NCI-H1048 (cell line): Measurements from ENCODE around the gene GADD45GIP1.
A peak's percentile ranks its signal among the peaks of the same experiment; 100 is the strongest.
"Not testable (repeated sequence)": the region's sequence is repeated elsewhere in the genome, so short reads cannot be mapped to it uniquely, and the experiment has no call there.

Experiments
- DNase-seq: peaks from one replicate; lab custom pipeline; 2025; lab: John Stamatoyannopoulos, UW

The GADD45GIP1 gene

DNA sequence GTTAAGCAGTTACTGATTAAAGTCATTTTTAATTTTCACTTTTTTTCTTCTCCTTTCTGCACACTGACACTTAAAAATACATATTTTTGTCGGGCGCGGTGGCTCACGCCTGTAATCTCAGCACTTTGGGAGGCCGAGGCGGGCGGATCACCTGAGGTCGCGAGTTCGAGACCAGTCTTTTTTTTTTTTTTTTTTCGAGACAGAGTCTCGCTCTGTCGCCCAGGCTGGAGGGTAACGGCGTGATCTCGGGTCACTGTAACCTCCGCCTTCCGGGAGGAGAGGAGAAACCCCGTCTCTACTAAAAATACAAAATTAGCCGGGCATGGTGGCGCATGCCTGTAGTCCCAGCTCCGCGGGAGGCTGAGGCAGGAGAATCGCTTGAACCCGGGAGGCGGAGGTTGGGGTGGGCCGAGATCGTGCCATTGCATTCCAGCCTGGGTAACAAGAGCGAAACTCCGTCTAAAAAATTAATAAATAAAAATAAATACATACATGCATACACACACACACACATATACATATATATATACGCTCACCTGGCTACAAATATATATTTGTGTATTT is 448 bp upstream of the GADD45GIP1 start:
- not testable (repeated sequence) for DNase-seq

DNA sequence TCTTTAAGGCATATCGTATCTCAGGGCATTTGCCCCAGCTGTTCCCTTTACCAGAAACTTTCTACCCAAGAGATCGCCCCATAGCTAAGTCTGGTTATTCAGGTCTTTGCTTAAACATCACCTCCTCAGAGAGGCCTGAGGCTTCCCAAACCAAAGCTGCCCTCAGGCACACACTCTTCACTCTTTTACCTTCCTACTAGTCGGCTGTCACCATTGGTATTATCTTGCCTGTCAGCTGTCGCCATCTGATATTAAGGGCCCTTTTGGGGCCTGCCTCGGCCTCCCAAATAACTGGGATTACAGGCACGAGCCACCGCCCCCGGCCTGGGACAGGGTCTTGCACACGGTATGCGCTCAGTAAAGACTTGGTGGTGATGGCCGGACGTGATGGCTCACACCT is 1.0 kb downstream of the GADD45GIP1 start:
- no peak for DNase-seq

DNA sequence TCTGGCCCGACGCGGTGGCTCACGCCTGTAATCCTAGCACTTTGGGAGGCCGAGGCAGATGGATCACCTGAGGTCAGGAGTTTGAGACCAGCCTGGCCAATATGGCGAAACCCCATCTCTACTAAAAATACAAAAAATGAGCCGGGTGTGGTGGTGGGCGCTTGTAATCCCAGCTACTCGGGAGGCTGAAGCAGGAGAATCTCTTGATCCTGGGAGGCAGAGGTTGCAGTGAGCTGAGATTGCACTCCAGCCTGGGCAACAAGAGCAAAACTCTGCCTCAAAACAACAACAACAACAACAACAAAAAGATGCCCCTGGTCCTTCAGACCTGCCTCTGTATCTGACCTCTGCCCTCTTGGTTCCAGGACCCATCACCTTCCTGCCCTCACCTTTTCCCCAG is 1.4 kb downstream of the GADD45GIP1 start:
- not testable (repeated sequence) for DNase-seq

GRCh38 chr19:12954612-12954962 is 2.4 kb downstream of the GADD45GIP1 start:
- no peak for DNase-seq

DNA sequence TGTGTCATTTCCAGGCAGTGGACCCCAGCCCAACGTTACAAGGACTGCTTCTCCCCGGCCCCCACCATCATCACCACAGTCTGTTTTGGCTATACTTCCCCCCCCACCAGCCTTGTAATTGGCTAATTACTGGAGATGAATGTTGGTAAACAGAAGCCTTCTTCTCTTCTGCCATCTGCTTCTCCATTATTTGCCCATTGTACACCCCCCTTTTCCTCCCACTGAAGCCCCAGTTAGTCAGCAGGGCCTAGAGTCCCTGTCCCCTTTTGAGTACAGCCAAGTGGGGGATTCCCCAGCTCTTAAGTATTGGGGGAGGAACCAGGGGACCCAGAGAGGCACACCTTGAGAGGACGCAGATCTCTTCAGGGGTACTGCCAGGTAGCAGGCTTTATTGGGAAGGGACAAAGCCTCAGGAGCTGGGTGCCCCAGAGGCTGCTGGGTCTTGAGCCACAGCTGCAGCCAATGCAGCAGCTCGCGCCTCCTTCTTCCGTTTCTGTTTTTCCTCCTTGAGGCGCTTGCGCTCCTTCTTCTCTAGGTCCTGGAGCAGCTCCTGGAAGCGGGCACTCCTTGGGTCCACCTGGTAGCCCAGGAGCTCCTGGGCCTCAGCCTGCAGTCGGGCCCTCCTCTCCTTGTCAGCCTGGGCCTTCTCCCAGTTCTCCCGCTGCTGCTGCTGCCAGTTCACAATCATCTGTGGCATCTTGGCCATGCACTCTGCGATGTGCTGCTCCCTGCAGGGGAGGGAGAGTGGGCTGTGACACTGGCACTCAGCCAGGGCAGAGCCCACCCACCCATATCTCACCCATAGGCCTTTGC is 3.0 kb downstream of the GADD45GIP1 start:
- DNase-seq, result no peak

GRCh38 chr19:12953138-12953798 is 3.8 kb downstream of the GADD45GIP1 start:
- DNase-seq, result no peak

- no peak for DNase-seq
Measured at GRCh38 chr19:12952488-12953137, 4.4 kb downstream of the GADD45GIP1 start.

DNA sequence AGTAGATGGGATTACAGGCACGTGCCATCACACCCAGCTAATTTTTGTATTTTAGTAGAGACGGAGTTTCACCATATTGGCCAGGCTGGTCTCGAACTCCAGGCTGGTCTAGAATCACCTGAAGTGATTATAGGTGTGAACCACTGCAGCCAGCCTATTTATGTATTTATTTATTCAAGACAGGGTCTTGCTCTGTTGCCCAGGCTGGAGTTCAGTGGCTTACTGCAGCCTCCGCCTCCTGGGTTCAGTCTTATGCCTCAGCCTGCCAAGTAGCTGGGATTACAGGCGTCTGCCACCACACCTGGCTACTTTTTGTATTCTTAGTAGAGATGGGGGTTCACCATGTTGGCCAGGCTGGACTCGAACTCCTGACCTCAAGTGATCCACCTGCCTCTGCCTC is 5.0 kb downstream of the GADD45GIP1 start:
- not testable (repeated sequence) for DNase-seq

DNA sequence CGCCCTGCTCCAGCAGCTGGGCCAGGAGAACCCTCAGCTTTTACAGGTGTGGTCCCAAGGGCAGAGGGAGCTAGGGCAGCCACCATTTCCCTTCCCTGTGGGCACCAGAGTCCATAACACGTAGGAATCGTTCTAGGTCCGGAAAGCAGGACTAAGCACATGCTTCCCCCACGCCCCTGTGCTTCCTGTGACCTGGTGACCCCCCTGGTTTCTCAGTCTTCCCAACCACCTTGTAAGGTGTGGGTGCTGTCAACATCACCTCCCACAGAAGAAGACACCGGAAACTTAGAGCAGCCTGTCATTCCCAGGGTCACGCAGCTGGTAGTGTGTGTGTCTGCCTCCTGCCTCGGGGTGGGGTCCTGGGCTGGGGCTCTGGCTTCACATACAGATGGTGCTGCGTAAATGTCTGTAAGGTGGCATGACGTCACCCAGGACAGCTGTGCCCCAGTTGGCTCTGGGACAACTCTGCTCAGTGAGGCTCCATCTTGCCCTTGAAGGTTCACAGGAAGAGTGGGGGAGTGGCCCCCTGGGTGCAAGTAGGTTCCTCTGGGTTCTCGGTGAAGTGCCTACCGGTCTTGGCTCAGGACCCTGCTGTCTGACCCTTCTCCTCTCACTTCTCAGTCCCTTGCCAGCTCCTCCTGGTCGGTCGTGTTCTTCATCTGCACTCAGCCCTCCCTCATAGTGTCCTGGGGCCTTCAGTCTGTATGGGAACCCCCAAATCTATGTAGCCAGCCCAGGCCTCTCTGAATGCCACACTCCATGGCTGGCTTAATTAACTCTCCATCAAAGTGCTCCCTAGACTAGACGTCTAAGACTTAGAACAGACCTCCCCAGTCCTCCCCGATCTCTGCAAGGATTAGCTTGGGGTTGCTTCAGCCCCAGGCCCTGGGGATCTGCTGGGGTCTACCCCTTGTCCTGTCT is 7.4 kb downstream of the GADD45GIP1 start:
- no peak for DNase-seq

DNA sequence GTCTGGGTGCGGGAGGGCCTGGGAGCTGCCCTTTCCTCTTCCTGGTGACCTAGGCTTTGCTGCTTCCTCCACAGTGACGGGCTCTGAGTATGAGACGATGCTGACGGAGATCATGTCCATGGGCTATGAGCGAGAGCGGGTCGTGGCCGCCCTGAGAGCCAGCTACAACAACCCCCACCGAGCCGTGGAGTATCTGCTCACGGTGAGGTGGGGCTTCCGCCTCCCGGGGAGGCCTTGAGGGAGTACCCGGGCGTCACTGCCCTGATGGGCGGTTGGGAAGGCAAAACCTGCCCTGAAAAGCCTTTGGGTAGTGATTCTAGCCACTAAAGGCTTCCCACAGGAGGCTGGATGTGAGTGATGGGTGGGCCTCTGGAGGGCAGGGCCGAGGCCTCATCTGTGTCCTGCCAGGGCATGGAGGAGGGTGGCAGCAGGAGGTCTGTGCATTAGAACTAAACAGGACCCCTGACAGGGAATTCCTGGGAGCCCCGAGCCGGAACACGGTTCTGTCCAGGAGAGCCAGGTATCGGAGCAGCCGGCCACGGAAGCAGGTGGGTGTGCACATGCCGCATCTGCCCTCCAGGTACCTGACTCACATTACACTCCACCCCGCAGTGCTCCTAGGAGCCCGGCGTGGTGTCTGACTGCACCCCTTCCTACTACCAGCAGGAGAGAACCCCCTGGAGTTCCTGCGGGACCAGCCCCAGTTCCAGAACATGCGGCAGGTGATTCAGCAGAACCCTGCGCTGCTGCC is 8.2 kb downstream of the GADD45GIP1 start:
- no peak for DNase-seq

DNA sequence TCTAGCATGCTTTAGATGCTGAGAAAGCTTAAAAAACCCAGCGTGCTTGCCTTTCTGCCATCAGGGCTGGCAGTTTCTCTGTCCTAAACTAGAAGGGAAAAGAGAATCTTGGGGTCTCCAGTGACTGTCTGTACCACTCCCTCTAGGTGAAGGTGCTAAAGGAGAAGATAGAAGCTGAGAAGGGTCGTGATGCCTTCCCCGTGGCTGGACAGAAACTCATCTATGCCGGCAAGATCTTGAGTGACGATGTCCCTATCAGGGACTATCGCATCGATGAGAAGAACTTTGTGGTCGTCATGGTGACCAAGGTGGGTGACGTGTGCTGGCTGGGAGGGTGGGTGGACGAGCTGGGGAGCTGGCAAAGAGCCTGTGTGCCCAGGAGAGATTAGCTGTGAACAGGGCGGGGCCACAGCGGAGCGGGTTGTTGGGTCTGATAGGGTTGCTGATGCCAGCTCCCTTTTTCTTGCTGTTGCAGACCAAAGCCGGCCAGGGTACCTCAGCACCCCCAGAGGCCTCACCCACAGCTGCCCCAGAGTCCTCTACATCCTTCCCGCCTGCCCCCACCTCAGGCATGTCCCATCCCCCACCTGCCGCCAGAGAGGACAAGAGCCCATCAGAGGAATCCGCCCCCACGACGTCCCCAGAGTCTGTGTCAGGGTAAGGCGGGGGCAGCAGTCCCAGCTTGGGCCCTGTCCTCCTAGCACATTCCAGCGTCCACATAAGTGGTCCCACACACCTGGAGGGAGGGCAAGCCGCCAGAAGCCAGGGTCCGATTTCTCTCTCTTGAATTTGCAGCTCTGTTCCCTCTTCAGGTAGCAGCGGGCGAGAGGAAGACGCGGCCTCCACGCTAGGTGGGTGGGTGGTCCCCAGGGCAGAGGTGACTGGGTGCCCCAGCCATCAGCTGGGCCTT is 9.1 kb downstream of the GADD45GIP1 start:
- DNase-seq, result no peak

DNA sequence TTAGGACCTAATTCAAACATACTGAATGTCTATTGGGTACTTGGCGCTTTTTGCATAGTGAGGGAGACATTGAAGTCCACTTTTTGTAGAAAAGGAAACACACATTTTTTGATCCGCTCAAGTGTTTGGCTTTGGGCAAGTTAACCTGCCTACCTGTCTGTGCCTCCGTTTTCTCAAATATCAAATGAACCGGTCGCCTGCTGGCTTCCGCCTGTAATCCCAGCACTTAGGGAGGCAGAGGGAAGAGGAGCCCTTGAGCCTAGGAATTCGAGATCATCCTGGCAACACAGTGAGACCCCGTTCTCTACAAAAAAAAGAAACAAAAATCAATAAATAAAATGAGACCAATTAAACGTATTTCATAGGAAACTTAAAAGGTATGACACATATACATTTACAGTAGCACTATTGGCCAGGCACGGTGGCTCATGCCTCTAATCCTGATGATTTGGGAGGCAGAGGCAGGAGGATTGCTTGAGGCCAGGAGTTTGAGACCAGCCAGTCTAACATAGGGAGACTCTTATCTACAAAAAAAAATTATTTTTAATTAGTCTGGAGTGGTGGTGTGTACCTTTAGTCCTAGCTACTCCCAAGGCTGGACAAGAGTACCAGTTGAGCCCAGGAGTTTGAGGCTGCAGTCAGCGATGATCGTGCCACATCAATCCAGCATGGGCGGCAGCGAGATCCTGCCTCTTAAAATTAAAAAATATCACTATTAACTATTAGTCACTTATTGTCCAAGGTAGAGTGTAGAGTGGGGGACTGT is 10.1 kb downstream of the GADD45GIP1 start:
- DNase-seq, result no peak

- DNase-seq, result no peak
Measured at GRCh38 chr19:12946092-12946721, 10.8 kb downstream of the GADD45GIP1 start.

- DNase-seq, result peak; percentile 93
Measured at GRCh38 chr19:12945479-12946091, 11.4 kb downstream of the GADD45GIP1 start, which contains the start of gene RAD23A. Gene RAD23A, plus strand, starts transcription at chr19:12945862. Its CDS starts 87 bp downstream, at chr19:12945949.

DNA sequence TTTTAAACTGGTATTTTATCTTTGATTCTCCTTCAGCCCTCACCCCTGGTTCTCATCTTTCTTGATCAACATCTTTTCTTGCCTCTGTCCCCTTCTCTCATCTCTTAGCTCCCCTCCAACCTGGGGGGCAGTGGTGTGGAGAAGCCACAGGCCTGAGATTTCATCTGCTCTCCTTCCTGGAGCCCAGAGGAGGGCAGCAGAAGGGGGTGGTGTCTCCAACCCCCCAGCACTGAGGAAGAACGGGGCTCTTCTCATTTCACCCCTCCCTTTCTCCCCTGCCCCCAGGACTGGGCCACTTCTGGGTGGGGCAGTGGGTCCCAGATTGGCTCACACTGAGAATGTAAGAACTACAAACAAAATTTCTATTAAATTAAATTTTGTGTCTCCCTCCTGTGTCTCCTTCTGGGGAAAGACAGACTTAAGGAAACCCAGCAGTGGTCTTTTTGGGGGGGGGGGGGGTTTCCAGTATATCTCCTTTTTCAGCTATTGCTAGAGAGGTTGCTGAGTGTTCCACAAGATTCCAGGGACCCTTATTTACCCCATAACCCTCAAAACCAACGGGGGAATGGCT is 12.8 kb downstream of the GADD45GIP1 start:
- no peak for DNase-seq

DNA sequence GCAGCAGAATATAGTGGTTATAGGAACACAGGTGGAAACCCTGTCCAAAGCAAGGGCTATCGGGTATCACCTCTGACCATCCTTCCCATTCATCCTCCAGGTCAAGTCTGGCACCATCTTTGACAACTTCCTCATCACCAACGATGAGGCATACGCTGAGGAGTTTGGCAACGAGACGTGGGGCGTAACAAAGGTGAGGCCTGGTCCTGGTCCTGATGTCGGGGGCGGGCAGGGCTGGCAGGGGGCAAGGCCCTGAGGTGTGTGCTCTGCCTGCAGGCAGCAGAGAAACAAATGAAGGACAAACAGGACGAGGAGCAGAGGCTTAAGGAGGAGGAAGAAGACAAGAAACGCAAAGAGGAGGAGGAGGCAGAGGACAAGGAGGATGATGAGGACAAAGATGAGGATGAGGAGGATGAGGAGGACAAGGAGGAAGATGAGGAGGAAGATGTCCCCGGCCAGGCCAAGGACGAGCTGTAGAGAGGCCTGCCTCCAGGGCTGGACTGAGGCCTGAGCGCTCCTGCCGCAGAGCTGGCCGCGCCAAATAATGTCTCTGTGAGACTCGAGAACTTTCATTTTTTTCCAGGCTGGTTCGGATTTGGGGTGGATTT is 13.5 kb downstream of the GADD45GIP1 start:
- DNase-seq, result no peak

DNA sequence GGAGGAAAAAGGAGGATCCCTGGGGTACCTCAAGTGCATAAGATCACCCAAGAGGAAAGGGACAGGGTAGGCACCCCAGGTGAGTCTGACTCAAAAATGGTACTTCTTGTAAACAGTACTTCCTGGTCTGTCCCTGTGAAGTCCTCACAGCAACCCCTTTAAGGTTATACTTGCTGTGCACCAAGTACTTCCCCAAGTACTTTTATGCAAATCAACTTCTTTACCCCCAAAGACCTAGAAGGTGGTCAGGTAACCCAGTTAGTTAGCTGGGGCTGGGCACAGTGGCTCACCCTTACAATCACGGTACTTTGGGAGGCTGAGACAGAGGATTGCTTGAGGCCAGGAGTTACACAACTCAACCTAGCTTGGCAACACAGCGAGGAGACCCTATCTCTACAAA is 16.1 kb downstream of the GADD45GIP1 start:
- DNase-seq, result no peak
